Central memory CD8-positive, alpha-beta T cell (primary cell): Measurements from ENCODE around the gene KCNC1.

Experiments
- ATAC-seq: fragments of 150-1000 bp; cut with Tn5 transposase; replicated peaks from 2 replicates; pipeline ENCODE4 v1.10.0; 2022; ENCODE audit warnings: mild to moderate bottlenecking, moderate FRiP score, moderate number of reproducible peaks; ENCODE audit not compliant: poor library complexity, severe bottlenecking; ENCODE audit errors: extremely low read depth
- DNase-seq, 2 donors: peaks; one replicate each; pipeline ENCODE4 v3.0.0; 2021; ENCODE audit warnings: low spot score in 2 of 2
- H3K27ac Mint-ChIP-seq: one replicate; pipeline ENCODE4 v1.8.0; 2022; ENCODE audit warnings: low read depth, mild to moderate bottlenecking, moderate library complexity, mixed read lengths
- H3K27me3 Mint-ChIP-seq: one replicate; pipeline ENCODE4 v1.8.0; 2022; ENCODE audit warnings: mixed read lengths
- H3K36me3 Mint-ChIP-seq: one replicate; pipeline ENCODE4 v1.8.0; 2022; ENCODE audit warnings: mild to moderate bottlenecking, moderate library complexity, mixed read lengths; ENCODE audit not compliant: insufficient read depth
- H3K4me1 Mint-ChIP-seq: one replicate; pipeline ENCODE4 v1.8.0; 2022; ENCODE audit warnings: mixed read lengths
- H3K4me3 Mint-ChIP-seq: one replicate; pipeline ENCODE4 v1.8.0; 2022; ENCODE audit warnings: mild to moderate bottlenecking, moderate library complexity, mixed read lengths
- H3K9me3 Mint-ChIP-seq: one replicate; pipeline ENCODE4 v1.8.0; 2022; ENCODE audit warnings: mixed read lengths

The KCNC1 gene

DNA sequence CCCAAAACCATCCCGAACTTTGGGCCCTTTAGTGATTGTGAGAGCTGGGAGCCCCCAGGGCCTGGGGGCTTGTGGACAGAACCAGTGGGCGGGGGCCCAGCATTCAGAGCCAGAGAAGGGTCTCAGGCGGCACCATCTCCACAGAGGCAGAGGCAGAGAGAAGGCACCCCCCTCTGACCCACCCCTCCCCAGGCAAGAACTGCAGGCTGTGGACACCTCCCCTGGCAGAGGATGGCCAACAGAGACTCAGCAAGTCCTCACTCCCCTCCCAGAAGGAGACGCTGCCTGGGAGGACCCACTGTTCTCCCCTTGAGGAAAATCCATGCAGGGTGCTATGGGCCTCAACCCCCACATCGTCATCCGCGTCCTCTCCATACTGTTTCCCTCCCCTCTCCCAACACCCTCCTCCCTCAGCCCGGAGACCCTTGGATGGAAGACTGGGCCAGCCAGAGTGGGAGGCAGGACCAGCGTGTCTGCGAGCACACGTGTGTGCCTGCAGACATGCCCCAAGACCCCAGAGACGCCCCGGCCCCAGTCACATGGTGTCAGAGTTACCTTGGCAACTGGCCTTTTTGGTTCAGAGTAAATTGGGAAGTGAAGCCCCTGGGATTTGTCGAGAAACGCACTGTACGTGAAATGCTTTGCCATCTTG lies 42.6 kb downstream of the KCNC1 start:
- Mint-ChIP-seq H3K36me3 (no peaks in the 10 kb centered on the region), H3K9me3 (no peaks in the 10 kb centered on the region), H3K4me3 (no peak overlapping the region), H3K27ac (no peak overlapping the region), H3K27me3 (no peaks in the 10 kb centered on the region), H3K4me1 (no peaks in the 10 kb centered on the region)
- no peak for DNase-seq
- ATAC-seq: no peak

- DNase-seq (no peak), ATAC-seq (no peak)
- Mint-ChIP-seq H3K27ac (no peak overlapping the region), H3K4me3 (no peak overlapping the region), H3K9me3 (no peaks in the 10 kb centered on the region), H3K36me3 (no peaks in the 10 kb centered on the region), H3K4me1 (no peaks in the 10 kb centered on the region), H3K27me3 (no peaks in the 10 kb centered on the region)
Measured at GRCh38 chr11:17777738-17778091, 43.1 kb downstream of the KCNC1 start.

DNA sequence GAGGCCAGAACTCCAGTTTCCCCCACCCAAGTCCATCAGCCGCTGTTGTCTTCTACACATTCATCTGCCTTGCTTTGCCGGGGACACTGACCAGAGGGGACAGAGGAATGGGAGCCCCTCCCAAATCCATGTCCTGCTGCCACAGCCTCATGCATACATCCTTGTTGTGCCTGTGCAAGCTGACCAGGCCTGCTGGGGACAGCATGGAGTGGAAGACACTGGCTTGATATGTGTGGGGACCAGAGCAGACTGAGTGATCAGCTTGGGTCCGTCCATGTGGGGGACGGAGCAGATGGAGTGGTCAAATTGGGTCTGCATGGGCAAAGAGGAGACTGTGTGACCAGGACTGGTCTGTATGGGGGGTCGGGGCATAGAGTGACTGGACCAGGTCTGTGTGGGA lies 43.8 kb downstream of the KCNC1 start:
- Mint-ChIP-seq H3K27me3 (no peaks in the 10 kb centered on the region), H3K36me3 (no peaks in the 10 kb centered on the region), H3K4me3 (no peak overlapping the region), H3K27ac (no peak overlapping the region), H3K4me1 (no peaks in the 10 kb centered on the region), H3K9me3 (no peaks in the 10 kb centered on the region)
- no peak for ATAC-seq
- DNase-seq: no peak

DNA sequence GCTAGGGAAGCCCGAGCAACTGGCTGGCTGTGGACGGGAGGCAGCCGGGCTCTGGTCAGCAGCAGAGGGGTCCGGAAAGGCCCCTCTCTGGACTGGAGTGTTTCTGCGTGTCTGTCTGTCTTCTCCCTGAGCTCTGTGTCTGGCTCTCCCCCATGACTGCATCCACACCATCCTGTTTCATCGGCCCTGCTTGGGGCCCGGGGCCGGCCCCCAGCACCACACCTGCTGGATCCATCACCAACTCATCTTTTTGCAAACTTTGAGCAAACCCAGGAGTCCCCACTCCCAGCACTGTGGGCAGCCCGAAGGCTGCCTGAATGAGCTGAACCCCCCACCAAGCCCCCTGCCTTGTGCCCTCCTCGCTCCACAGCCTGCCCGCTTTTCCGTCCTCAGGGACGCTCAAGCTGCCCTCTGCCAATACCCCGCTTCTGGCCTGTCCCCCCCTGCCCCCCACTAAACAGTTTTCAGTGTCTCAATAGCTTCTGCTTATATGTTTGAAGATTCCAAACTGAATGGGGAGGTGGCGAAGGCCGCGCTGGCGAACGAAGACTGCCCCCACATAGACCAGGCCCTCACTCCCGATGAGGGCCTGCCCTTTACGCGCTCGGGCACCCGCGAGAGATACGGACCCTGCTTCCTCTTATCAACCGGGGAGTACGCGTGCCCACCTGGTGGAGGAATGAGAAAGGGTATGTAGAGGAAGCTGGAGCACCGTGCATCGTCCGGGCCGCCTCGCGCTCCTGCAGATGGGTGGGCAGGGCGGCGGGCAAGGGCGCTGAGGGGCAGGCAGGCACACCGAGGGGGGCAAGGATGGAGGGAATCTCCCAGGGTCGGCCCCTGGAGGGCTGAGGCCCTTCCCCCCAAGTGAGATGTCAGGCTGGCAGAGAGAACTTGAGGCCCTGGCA lies 44.6 kb downstream of the KCNC1 start:
- Mint-ChIP-seq H3K27me3 (no peaks in the 10 kb centered on the region), H3K4me1 (no peaks in the 10 kb centered on the region), H3K27ac (no peak overlapping the region), H3K36me3 (no peaks in the 10 kb centered on the region), H3K4me3 (no peak overlapping the region), H3K9me3 (no peaks in the 10 kb centered on the region)
- ATAC-seq (no peak), DNase-seq (no peak)

GRCh38 chr11:17779861-17780594 lies 45.4 kb downstream of the KCNC1 start:
- no peak for ATAC-seq
- Mint-ChIP-seq H3K36me3 (no peaks in the 10 kb centered on the region), H3K27ac (no peak overlapping the region), H3K4me3 (no peak overlapping the region), H3K27me3 (no peaks in the 10 kb centered on the region), H3K4me1 (no peaks in the 10 kb centered on the region), H3K9me3 (no peaks in the 10 kb centered on the region)
- no peak for DNase-seq

GRCh38 chr11:17780668-17781067 lies 46.1 kb downstream of the KCNC1 start:
- no peaks in the 10 kb centered on the region for H3K4me1 Mint-ChIP-seq
- H3K27me3 Mint-ChIP-seq: no peaks in the 10 kb centered on the region
- DNase-seq (no peak), ATAC-seq (no peak)
- H3K36me3 Mint-ChIP-seq: no peaks in the 10 kb centered on the region
- H3K9me3 Mint-ChIP-seq: no peaks in the 10 kb centered on the region
- no peak overlapping the region for H3K4me3 Mint-ChIP-seq
- H3K27ac Mint-ChIP-seq: no peak overlapping the region

DNA sequence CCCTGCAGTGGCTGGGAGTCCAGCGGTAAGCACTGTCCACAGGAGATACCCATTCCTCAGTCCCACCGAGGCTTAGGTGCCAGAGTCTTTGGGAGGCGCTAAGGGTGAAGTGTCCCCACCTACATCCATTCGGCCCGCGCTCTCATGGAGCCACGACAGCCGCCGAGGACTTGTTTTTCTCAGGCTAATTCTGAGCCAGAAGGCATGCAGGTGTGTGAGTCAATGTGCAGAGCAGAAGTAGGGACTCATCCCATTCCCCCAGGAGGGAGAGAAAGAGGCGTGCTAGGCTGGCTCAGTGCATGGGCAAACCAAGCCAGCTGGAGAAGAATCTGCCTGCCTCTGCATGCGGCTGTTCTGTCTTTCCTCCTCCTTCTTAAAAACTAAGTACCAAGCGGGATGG lies 46.6 kb downstream of the KCNC1 start:
- Mint-ChIP-seq H3K4me3 (no peak overlapping the region), H3K9me3 (no peaks in the 10 kb centered on the region), H3K27ac (no peak overlapping the region), H3K36me3 (no peaks in the 10 kb centered on the region), H3K4me1 (no peaks in the 10 kb centered on the region), H3K27me3 (no peaks in the 10 kb centered on the region)
- ATAC-seq (no peak), DNase-seq (no peak)

- Mint-ChIP-seq H3K36me3 (no peaks in the 10 kb centered on the region), H3K4me3 (no peak overlapping the region), H3K9me3 (no peaks in the 10 kb centered on the region), H3K27ac (no peak overlapping the region), H3K27me3 (no peaks in the 10 kb centered on the region), H3K4me1 (no peaks in the 10 kb centered on the region)
- no peak for DNase-seq
- no peak for ATAC-seq
Measured at GRCh38 chr11:17781626-17782025, 47.0 kb downstream of the KCNC1 start.

DNA sequence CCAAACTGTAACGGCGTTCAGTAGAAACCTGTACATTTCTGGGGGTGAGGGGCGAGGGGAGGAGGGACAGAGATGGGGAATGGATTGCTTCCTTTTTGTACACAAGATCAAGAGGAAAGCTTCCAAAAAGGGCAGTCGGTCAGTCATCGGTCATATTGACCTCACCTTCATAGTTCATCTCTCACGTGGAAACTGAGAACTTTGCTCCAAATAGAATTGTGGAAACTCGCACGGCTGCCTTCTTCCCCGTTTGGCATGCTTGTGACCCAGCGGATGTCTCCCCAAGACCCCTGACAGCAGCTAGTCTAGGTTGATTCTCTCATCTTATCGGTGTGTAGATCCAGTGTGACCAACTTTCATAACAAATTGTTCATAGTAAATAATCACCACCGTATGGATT lies 47.6 kb downstream of the KCNC1 start:
- no peaks in the 10 kb centered on the region for H3K36me3 Mint-ChIP-seq
- DNase-seq (no peak), ATAC-seq (no peak)
- H3K27ac Mint-ChIP-seq: no peak overlapping the region
- H3K27me3 Mint-ChIP-seq: no peaks in the 10 kb centered on the region
- no peaks in the 10 kb centered on the region for H3K4me1 Mint-ChIP-seq
- no peak overlapping the region for H3K4me3 Mint-ChIP-seq
- H3K9me3 Mint-ChIP-seq: no peaks in the 10 kb centered on the region

DNA sequence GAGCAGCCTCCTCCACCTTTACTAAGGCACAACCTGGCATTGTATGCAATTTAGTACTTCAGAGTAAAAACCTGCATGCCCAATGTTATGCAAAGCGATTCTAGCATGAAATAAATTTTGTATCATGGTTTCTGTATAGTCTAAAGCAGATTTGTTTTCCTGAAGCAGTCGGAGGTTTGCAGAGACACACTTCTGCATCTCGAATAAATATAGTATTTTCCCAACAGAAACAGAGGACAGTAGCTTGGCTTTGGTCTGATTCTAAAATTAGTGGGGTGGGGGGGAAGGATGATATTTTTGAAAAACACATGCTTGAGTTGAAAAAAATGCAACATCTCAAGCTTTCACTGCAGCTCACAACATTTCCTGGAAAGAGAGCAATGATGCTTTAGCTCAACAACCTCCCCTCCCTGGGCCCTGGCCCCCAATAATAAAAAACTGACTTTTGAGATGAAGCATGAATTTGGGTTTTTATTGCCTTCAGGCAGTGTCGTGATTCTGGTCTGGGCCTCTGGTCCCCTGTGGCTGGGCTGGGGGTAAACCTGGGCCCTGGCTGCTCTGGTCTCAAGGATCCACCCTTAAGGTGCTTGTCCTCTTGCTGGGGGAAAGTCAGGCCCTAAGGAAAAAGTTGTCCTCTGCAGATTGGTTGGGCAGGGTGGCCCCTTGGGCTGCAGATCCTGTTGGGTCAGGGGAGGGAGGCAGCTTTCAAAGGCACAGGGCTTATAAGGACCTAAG lies 48.2 kb downstream of the KCNC1 start:
- ATAC-seq (no peak), DNase-seq (no peak)
- Mint-ChIP-seq H3K4me1 (no peaks in the 10 kb centered on the region), H3K36me3 (no peaks in the 10 kb centered on the region), H3K27ac (no peak overlapping the region), H3K4me3 (no peak overlapping the region), H3K9me3 (no peaks in the 10 kb centered on the region), H3K27me3 (no peaks in the 10 kb centered on the region)

DNA sequence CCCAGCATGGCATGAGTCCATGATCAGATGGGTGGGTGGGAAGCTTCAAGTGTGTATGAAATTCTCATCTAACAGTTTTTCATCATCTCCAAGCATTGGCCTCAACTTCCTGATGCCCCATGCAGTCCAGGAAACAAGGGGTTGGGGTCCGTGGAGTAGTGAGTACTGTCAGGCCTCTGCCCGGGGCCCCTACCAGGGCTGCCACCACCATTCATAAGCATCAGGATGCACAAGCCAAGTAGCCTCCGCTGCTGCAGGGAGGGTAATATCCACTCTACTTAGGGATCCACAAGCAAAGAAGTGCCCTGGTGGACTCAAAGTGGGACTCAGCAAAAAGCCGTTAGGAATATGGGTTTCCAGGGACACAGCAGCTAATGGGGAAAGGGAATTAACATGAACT lies 49.3 kb downstream of the KCNC1 start:
- Mint-ChIP-seq H3K27ac (no peak overlapping the region), H3K36me3 (no peaks in the 10 kb centered on the region), H3K4me3 (no peak overlapping the region), H3K9me3 (no peaks in the 10 kb centered on the region), H3K27me3 (no peaks in the 10 kb centered on the region), H3K4me1 (no peaks in the 10 kb centered on the region)
- ATAC-seq (no peak), DNase-seq (no peak)

DNA sequence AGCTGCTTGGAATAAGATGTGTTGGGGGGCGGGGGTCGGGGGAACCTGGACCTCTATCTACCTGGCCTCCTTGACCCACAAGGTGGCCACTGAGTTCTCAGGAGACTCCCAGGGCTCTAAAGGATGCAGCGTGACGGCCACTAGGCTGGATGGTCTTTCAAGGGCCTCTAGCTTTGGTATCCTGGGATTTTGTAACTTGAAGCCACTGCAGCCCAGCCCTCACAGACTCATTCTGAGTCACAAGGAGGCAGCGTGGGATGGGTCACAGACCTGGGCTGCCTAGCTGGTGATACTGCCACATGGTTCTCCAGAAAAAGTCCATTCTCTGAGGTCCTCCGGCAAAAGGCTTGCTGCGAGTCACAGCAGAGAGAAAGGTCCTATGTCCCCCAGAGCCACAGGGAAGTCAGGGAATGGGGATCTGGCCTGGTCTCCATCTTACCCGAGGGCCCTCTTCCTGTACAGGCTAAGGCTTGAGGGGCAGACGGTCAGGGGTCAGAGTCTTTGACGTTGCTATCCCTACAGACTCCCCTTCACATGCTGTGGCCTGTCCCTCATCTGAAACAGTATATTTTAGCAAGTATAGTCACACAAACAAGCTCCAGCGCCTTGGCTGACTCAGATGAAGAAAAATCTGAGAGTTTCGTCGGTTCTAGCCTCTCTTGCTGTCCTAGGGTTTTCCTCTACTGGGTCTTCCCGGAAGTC lies 52.4 kb downstream of the KCNC1 start:
- Mint-ChIP-seq H3K9me3 (no peaks in the 10 kb centered on the region), H3K4me1 (no peaks in the 10 kb centered on the region), H3K27ac (no peak overlapping the region), H3K4me3 (no peak overlapping the region), H3K27me3 (no peaks in the 10 kb centered on the region), H3K36me3 (peaks cover 2% of the 10 kb centered on the region)
- no peak for DNase-seq
- ATAC-seq: no peak
